ENCODE measurements around the gene SAMD4A. TPM values are rescaled to one million over a fixed set of nuclear protein-coding genes. Genes with fewer than 3 reads are reported as not detected.

SAMD4A gene
- total and polyA plus RNA-seq, 2 of the 4 experiments (the other 2 are of a cell fraction) = 22.9 to 38.2 TPM

DNA sequence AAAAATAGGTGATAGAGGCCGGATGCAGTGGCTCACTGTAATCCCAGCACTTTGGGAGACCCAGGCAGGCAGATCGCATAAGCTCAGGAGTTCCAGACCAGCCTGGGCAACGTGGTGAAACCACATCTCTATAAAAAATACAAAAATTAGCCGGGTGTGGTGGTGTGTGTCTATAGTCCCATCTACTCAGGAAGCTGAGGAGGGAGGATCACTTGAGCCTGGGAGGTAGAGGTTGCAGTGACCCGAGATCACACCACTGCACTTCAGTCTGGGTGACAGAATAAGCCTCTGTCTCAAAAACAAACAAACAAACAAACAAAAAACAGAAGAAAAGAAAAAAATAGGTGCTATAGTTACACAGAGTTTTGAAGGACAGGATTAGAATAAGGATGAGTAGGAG is 142.1 kb downstream of the SAMD4A start:
- Histone ChIP-seq H2BK20ac (ENCODE audit: low read depth, low read length) (no peak overlapping the region), H2AK9ac (replicated peaks; ENCODE audit: low read depth, low read length, poor library complexity) (no peak overlapping the region), H4K5ac (ENCODE audit: low read depth, low read length) (no peak overlapping the region), H3K79me1 (ENCODE audit: low read depth in 1 of 2, low read length in 2 of 2) (peaks cover 61 to 92% of the 10 kb centered on the region in 2 experiments), H2BK5ac (ENCODE audit: low read depth, low read length, poor library complexity, severe bottlenecking) (no peak overlapping the region), H3K18ac (ENCODE audit: low read depth, low read length) (no peak overlapping the region), H2BK15ac (ENCODE audit: low read depth, low read length) (no peak overlapping the region), H2AK5ac (ENCODE audit: low read depth, low read length) (no peak overlapping the region), H4K91ac (ENCODE audit: insufficient read depth, low read depth, low read length) (no peak overlapping the region), H2BK120ac (ENCODE audit: low read depth, low read length) (no peak overlapping the region), H3K9ac (ENCODE audit: low read depth, low read length) (no peak overlapping the region), H3K27me3 (ENCODE audit: control insufficient read depth, insufficient read depth, low read length) (no peaks in the 10 kb centered on the region), H3K4me2 (ENCODE audit: low read depth, low read length) (no peak overlapping the region), H4K20me1 (ENCODE audit: insufficient read depth, low read length) (peaks cover 76% of the 10 kb centered on the region), H3K9me3 (ENCODE audit: control insufficient read depth, insufficient read depth, low read length) (no peaks in the 10 kb centered on the region), H2AFZ (replicated peaks; ENCODE audit: low read length, poor library complexity) (no peak overlapping the region), H3K27ac (ENCODE audit: insufficient read depth, low read length) (no peak overlapping the region), H3K36me3 (ENCODE audit: control insufficient read depth, insufficient read depth, low read length) (peaks cover 6% of the 10 kb centered on the region), H3K14ac (replicated peaks; ENCODE audit: low read depth, low read length) (no peak overlapping the region), H3K56ac (ENCODE audit: extremely low read depth, insufficient read depth, low read length) (no peak overlapping the region), H3K4me1 (ENCODE audit: control insufficient read depth, insufficient read depth, low read length) (peaks cover 12% of the 10 kb centered on the region), H3K4me3 (ENCODE audit: insufficient read depth, low read depth, low read length) (no peak overlapping the region), H3K9me1 (ENCODE audit: insufficient read depth, low read length) (peaks cover 23% of the 10 kb centered on the region), H3K4ac (ENCODE audit: low read depth, low read length) (no peak overlapping the region), H4K8ac (ENCODE audit: low read depth in 2 of 2, low read length in 2 of 2) (no peak overlapping the region), H3K23ac (ENCODE audit: low read depth, low read length) (no peak overlapping the region)
- dilution Hi-C loops (cut with HindIII; ENCODE audit: low sequenced_read_pairs, unreplicated experiment) (no loop called here), intact Hi-C loops (cut with micrococcal nuclease) (no loop called here), in situ Hi-C loops (cut with MboI; ENCODE audit: low sequenced_read_pairs) (no loop called here)
- CTCF ChIA-PET = no interaction called here
- ATAC-seq (ENCODE audit: low read depth) (no peak), DNase-seq (no peak)
- POLR2A ChIA-PET (ENCODE audit: unreplicated experiment) = no interaction called here
- WGBS, 2 experiments (ENCODE audit: extremely low coverage in 2 of 2, insufficient read length in 1 of 2) = no CpG with 5 or more reads among the region's 5 CpGs
- TF ChIP-seq, protein P1, sequence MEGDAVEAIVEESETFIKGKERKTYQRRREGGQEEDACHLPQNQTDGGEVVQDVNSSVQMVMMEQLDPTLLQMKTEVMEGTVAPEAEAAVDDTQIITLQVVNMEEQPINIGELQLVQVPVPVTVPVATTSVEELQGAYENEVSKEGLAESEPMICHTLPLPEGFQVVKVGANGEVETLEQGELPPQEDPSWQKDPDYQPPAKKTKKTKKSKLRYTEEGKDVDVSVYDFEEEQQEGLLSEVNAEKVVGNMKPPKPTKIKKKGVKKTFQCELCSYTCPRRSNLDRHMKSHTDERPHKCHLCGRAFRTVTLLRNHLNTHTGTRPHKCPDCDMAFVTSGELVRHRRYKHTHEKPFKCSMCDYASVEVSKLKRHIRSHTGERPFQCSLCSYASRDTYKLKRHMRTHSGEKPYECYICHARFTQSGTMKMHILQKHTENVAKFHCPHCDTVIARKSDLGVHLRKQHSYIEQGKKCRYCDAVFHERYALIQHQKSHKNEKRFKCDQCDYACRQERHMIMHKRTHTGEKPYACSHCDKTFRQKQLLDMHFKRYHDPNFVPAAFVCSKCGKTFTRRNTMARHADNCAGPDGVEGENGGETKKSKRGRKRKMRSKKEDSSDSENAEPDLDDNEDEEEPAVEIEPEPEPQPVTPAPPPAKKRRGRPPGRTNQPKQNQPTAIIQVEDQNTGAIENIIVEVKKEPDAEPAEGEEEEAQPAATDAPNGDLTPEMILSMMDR (conservative IDR thresholded peaks at IDR 0.05; ENCODE audit: low read depth, low read length) = no peak
- TF ChIP-seq RAD21 (IDR thresholded peaks at IDR 0.05; ENCODE audit: low read length) (no peak), RCOR1 (IDR thresholded peaks at IDR 0.05; ENCODE audit: insufficient replicate concordance, low read length) (no peak), SMC3 (IDR thresholded peaks at IDR 0.05; ENCODE audit: low read depth, low read length) (no peak)
- no TSS peak for BruUV-seq (replicated peaks)
